Keratinocyte (primary cell): ENCODE data around the gene KDM5B. TPM values are rescaled to one million over a fixed set of nuclear protein-coding genes. Genes with fewer than 3 reads are reported as not detected.

Experiments used
- DNase-seq: peaks from one replicate; pipeline ENCODE4 v3.0.0-alpha.2; 2011; ENCODE audit warnings: low read depth, missing footprints, low spot score
- FAIRE-seq: peaks from 2 replicates; lab custom pipeline; 2011; peaks lifted over from hg19 to GRCh38; lab: Jason Lieb, UNC
- H2AFZ ChIP-seq: 2 replicates; pipeline ENCODE4 v1.6.0; 2012; ENCODE audit warnings: low read length, control low read depth, inconsistent platforms; ENCODE audit not compliant: control insufficient read depth
- H3K27ac ChIP-seq: 2 replicates; pipeline ENCODE4 v1.5.1; 2011; ENCODE audit warnings: low read length; ENCODE audit not compliant: control insufficient read depth, insufficient read depth
- H3K27me3 ChIP-seq: 3 replicates; pipeline ENCODE4 v1.6.0; 2011; ENCODE audit warnings: low read length; ENCODE audit not compliant: control insufficient read depth, insufficient read depth; ENCODE audit errors: extremely low read depth
- H3K36me3 ChIP-seq, 2 experiments: 2 replicates in 1 of 2; 3 replicates in 1 of 2; pipeline ENCODE4 v1.5.1; 2011; ENCODE audit warnings: low read length in 2 of 2, mild to moderate bottlenecking in 1 of 2; ENCODE audit not compliant: control insufficient read depth in 2 of 2, insufficient read depth in 2 of 2; ENCODE audit errors: extremely low read depth in 1 of 2
- H3K4me1 ChIP-seq: 3 replicates; pipeline ENCODE4 v1.5.1; 2011; ENCODE audit warnings: low read length; ENCODE audit not compliant: control insufficient read depth, insufficient read depth; ENCODE audit errors: extremely low read depth
- H3K4me2 ChIP-seq: 3 replicates; pipeline ENCODE4 v1.6.0; 2011; ENCODE audit warnings: low read depth, low read length; ENCODE audit not compliant: control insufficient read depth, insufficient read depth; ENCODE audit errors: extremely low read depth
- H3K4me3 ChIP-seq, 3 experiments: fragments of 200-600 bp in 1 of 3; sonication (generic) in 1 of 3; 2 replicates in 2 of 3; 3 replicates in 1 of 3; pipeline ENCODE4 v1.5.1; 2011 to 2016; ENCODE audit warnings: low read length in 3 of 3, mild to moderate bottlenecking in 3 of 3, control low read depth in 2 of 3, inconsistent platforms in 1 of 3, low read depth in 1 of 3, mixed read lengths in 1 of 3, mixed run types in 1 of 3, moderate library complexity in 1 of 3; ENCODE audit not compliant: control insufficient read depth in 2 of 3, insufficient read depth in 2 of 3; ENCODE audit errors: extremely low read depth in 1 of 3
- H3K79me2 ChIP-seq: 2 replicates; pipeline ENCODE4 v1.6.0; 2012; ENCODE audit warnings: low read length; ENCODE audit not compliant: control insufficient read depth, insufficient read depth
- H3K9ac ChIP-seq: 3 replicates; pipeline ENCODE4 v1.6.0; 2011; ENCODE audit warnings: low read length; ENCODE audit not compliant: control insufficient read depth, insufficient read depth; ENCODE audit errors: extremely low read depth
- H3K9me1 ChIP-seq: 3 replicates; pipeline ENCODE4 v1.6.0; 2011; ENCODE audit warnings: low read length; ENCODE audit not compliant: control insufficient read depth, insufficient read depth; ENCODE audit errors: extremely low read depth
- H3K9me3 ChIP-seq: 2 replicates; pipeline ENCODE4 v1.5.1; 2012; ENCODE audit warnings: low read depth, low read length; ENCODE audit not compliant: control insufficient read depth
- H4K20me1 ChIP-seq: 3 replicates; pipeline ENCODE4 v1.6.0; 2011; ENCODE audit warnings: low read length; ENCODE audit not compliant: control insufficient read depth, insufficient read depth; ENCODE audit errors: extremely low read depth
- CTCF ChIP-seq, 3 experiments: IDR thresholded peaks in 1 of 3; conservative IDR thresholded peaks in 1 of 3; optimal IDR thresholded peaks in 1 of 3; 2 replicates in 2 of 3; 3 replicates in 1 of 3; pipeline versions ENCODE3 to v1.5.1; 2011; ENCODE audit warnings: low read length in 3 of 3, mild to moderate bottlenecking in 3 of 3, moderate library complexity in 2 of 3, control low read depth in 1 of 3, inconsistent platforms in 1 of 3; ENCODE audit not compliant: insufficient read depth in 2 of 3; ENCODE audit errors: extremely low read depth in 1 of 3
- EZH2 ChIP-seq: IDR thresholded peaks from one replicate; pipeline ENCODE4 v1.6.1; 2012; ENCODE audit warnings: inconsistent platforms, mild to moderate bottlenecking, low read length, moderate library complexity
- dilution Hi-C: fragments of 300-500 bp; cut with MboI; formaldehyde crosslinking; loops from one replicate; pipeline ENCODE4 v1.7.0; 2020; ENCODE audit warnings: low sequenced_read_pairs; ENCODE audit not compliant: extremely low pct_ligation_motif_present
- polyA plus RNA-seq, 5 experiments: library from polyadenylated mRNA; depleted of rRNA in 3 of 5; stranded (reverse) in 3 of 5; stranded (forward) in 1 of 5; unstranded in 1 of 5; fragments of >200 nt; gene quantifications; 1 replicate in 1 of 5; 2 replicates in 3 of 5; 3 replicates in 1 of 5; pipeline versions ENCODE4 v1.2.1 to v1.2.3, GENCODE V29; 2011 to 2012; ENCODE audit warnings: missing spikeins in 2 of 5, low read depth in 1 of 5, low replicate concordance in 1 of 5

KDM5B gene
- polyA plus RNA-seq, 1 donor (not counting 4 experiments of a cell fraction or from before 2014, with no cell fraction given): 60.1 TPM

- H4K20me1 ChIP-seq: no peaks in the 10 kb centered on the region
- H3K9me3 ChIP-seq: no peaks in the 10 kb centered on the region
- no peak for TF ChIP-seq CTCF (optimal IDR thresholded peaks at IDR 0.05 in 1 of 3, IDR thresholded peaks at IDR 0.05 in 1 of 3, conservative IDR thresholded peaks at IDR 0.05 in 1 of 3; ENCODE audit: extremely low read depth in 1 of 3, insufficient read depth in 2 of 3, low read length in 3 of 3)
- no peak for TF ChIP-seq EZH2
- no peak overlapping the region for H3K4me2 ChIP-seq
- H3K79me2 ChIP-seq: no peaks in the 10 kb centered on the region
- no peaks in the 10 kb centered on the region for H3K27me3 ChIP-seq
- H3K27ac ChIP-seq: no peak overlapping the region
- no peak overlapping the region for H3K9ac ChIP-seq
- H3K4me1 ChIP-seq: peaks cover 8% of the 10 kb centered on the region
- no peak overlapping the region for H3K4me3 ChIP-seq
- DNase-seq (no peak), FAIRE-seq (no peak)
- no peak overlapping the region for H2AFZ ChIP-seq
- H3K9me1 ChIP-seq: no peaks in the 10 kb centered on the region
- H3K36me3 ChIP-seq: no peaks in the 10 kb centered on the region
- dilution Hi-C loops: no loop called here
Measured at GRCh38 chr1:202825748-202826147, 17.5 kb upstream of the KDM5B start.

- dilution Hi-C loops: no loop called here
- no peak overlapping the region for H3K27ac ChIP-seq
- H3K9me3 ChIP-seq: no peaks in the 10 kb centered on the region
- H3K27me3 ChIP-seq: no peaks in the 10 kb centered on the region
- H2AFZ ChIP-seq: peak overlapping the region; percentile 85
- no peaks in the 10 kb centered on the region for H3K79me2 ChIP-seq
- DNase-seq (no peak), FAIRE-seq (peak; percentile 49)
- peak overlapping the region; percentile 29 for H3K4me2 ChIP-seq
- H3K9ac ChIP-seq: no peak overlapping the region
- H3K9me1 ChIP-seq: no peaks in the 10 kb centered on the region
- no peaks in the 10 kb centered on the region for H3K36me3 ChIP-seq
- no peak overlapping the region for H3K4me3 ChIP-seq
- no peaks in the 10 kb centered on the region for H4K20me1 ChIP-seq
- TF ChIP-seq EZH2 (no peak), CTCF (optimal IDR thresholded peaks at IDR 0.05 in 1 of 3, IDR thresholded peaks at IDR 0.05 in 1 of 3, conservative IDR thresholded peaks at IDR 0.05 in 1 of 3; ENCODE audit: extremely low read depth in 1 of 3, insufficient read depth in 2 of 3, low read length in 3 of 3) (no peak)
- peaks cover 8% of the 10 kb centered on the region for H3K4me1 ChIP-seq
Measured at GRCh38 chr1:202821467-202821866, 13.2 kb upstream of the KDM5B start.
